ENCODE results near the gene ESR1.
"Not testable (repeated sequence)": the region's sequence is repeated elsewhere in the genome, so short reads cannot be mapped to it uniquely, and the experiment has no call there.

ESR1 gene

GRCh38 chr6:151811081-151811480 is 3.6 kb downstream of the ESR1 start:
- in situ Hi-C loops (cut with MboI; ENCODE audit: low sequenced_read_pairs) = no loop called here

GRCh38 chr6:151813858-151814257 is 6.4 kb downstream of the ESR1 start:
- in situ Hi-C loops (cut with MboI; ENCODE audit: low sequenced_read_pairs) = no loop called here

GRCh38 chr6:151814614-151815013 is 7.1 kb downstream of the ESR1 start:
- in situ Hi-C loops (cut with MboI; ENCODE audit: low sequenced_read_pairs) = no loop called here

- in situ Hi-C loops (cut with MboI; ENCODE audit: low sequenced_read_pairs) = no loop called here
Observed at GRCh38 chr6:151822252-151823111, 15.0 kb downstream of the ESR1 start.

GRCh38 chr6:151826517-151827142 is 19.1 kb downstream of the ESR1 start:
- in situ Hi-C loops (cut with MboI; ENCODE audit: low sequenced_read_pairs) = no loop called here

GRCh38 chr6:151832710-151833109 is 25.2 kb downstream of the ESR1 start:
- in situ Hi-C loops (cut with MboI; ENCODE audit: low sequenced_read_pairs) = no loop called here

- in situ Hi-C loops (cut with MboI; ENCODE audit: low sequenced_read_pairs) = no loop called here
Observed at GRCh38 chr6:151835396-151835795, 27.9 kb downstream of the ESR1 start.

GRCh38 chr6:151837223-151837622 is 29.7 kb downstream of the ESR1 start:
- in situ Hi-C loops (cut with MboI; ENCODE audit: low sequenced_read_pairs) = no loop called here

- in situ Hi-C loops (cut with MboI; ENCODE audit: low sequenced_read_pairs) = no loop called here
Observed at GRCh38 chr6:151842816-151843215, 35.3 kb downstream of the ESR1 start.

- in situ Hi-C loops (cut with MboI; ENCODE audit: low sequenced_read_pairs) = no loop called here
Observed at GRCh38 chr6:151847064-151847463, 39.6 kb downstream of the ESR1 start.

- in situ Hi-C loops (cut with MboI; ENCODE audit: low sequenced_read_pairs) = no loop called here
Observed at GRCh38 chr6:151850479-151851003, 43.1 kb downstream of the ESR1 start.

- in situ Hi-C loops (cut with MboI; ENCODE audit: low sequenced_read_pairs) = no loop called here
Observed at GRCh38 chr6:151858294-151858693, 50.8 kb downstream of the ESR1 start.

GRCh38 chr6:151862461-151862860 is 55.0 kb downstream of the ESR1 start:
- in situ Hi-C loops (cut with MboI; ENCODE audit: low sequenced_read_pairs) = no loop called here

GRCh38 chr6:151867361-151867869 is 59.9 kb downstream of the ESR1 start:
- in situ Hi-C loops (cut with MboI; ENCODE audit: low sequenced_read_pairs) = not testable (repeated sequence)

GRCh38 chr6:151869345-151869744 is 61.9 kb downstream of the ESR1 start:
- in situ Hi-C loops (cut with MboI; ENCODE audit: low sequenced_read_pairs) = no loop called here

GRCh38 chr6:151869787-151870186 is 62.3 kb downstream of the ESR1 start:
- in situ Hi-C loops (cut with MboI; ENCODE audit: low sequenced_read_pairs) = no loop called here

GRCh38 chr6:151870375-151870774 is 62.9 kb downstream of the ESR1 start:
- in situ Hi-C loops (cut with MboI; ENCODE audit: low sequenced_read_pairs) = no loop called here

- in situ Hi-C loops (cut with MboI; ENCODE audit: low sequenced_read_pairs) = no loop called here
Observed at GRCh38 chr6:151875524-151875923, 68.0 kb downstream of the ESR1 start.

- in situ Hi-C loops (cut with MboI; ENCODE audit: low sequenced_read_pairs) = no loop called here
Observed at GRCh38 chr6:151876122-151876521, 68.6 kb downstream of the ESR1 start.

GRCh38 chr6:151877458-151877857 is 70.0 kb downstream of the ESR1 start:
- in situ Hi-C loops (cut with MboI; ENCODE audit: low sequenced_read_pairs) = no loop called here

- in situ Hi-C loops (cut with MboI; ENCODE audit: low sequenced_read_pairs) = no loop called here
Observed at GRCh38 chr6:151881231-151881630, 73.7 kb downstream of the ESR1 start.

- in situ Hi-C loops (cut with MboI; ENCODE audit: low sequenced_read_pairs) = no loop called here
Observed at GRCh38 chr6:151882206-151882605, 74.7 kb downstream of the ESR1 start.

Measured in HL-60/S4 treated with phorbol 12-myristate 13-acetate at 8.2 ng/mL for 4 days and 3 days (cell line).